Immature natural killer cell (primary cell): Measurements from ENCODE around the gene SFMBT1. TPM values are rescaled to one million over a fixed set of nuclear protein-coding genes. Genes with fewer than 3 reads are reported as not detected.

Experiments
- DNase-seq, 3 donors: peaks; one replicate each; pipeline ENCODE4 v3.0.0; 2022; ENCODE audit warnings: mixed read lengths in 1 of 3
- H3K27ac Mint-ChIP-seq, 6 donors: one replicate each; pipeline ENCODE4 v1.8.0; 2020; ENCODE audit warnings: mixed read lengths in 6 of 6, mild to moderate bottlenecking in 5 of 6, inconsistent platforms in 4 of 6, moderate library complexity in 3 of 6
- H3K27me3 Mint-ChIP-seq, 3 donors: one replicate each; pipeline ENCODE4 v1.8.0; 2020 to 2021; ENCODE audit warnings: low read depth in 3 of 3, mild to moderate bottlenecking in 3 of 3, mixed read lengths in 3 of 3, moderate library complexity in 3 of 3, inconsistent platforms in 1 of 3
- H3K36me3 Mint-ChIP-seq, 3 donors: one replicate each; pipeline ENCODE4 v1.8.0; 2020; ENCODE audit warnings: mixed read lengths in 3 of 3, inconsistent platforms in 2 of 3, mild to moderate bottlenecking in 2 of 3
- H3K4me1 Mint-ChIP-seq, 2 donors: one replicate each; pipeline ENCODE4 v1.8.0; 2020; ENCODE audit warnings: inconsistent platforms in 2 of 2, mild to moderate bottlenecking in 2 of 2, mixed read lengths in 2 of 2, moderate library complexity in 1 of 2
- H3K4me3 Mint-ChIP-seq, 5 donors: one replicate each; pipeline ENCODE4 v1.8.0; 2020; ENCODE audit warnings: mild to moderate bottlenecking in 5 of 5, mixed read lengths in 5 of 5, inconsistent platforms in 3 of 5, moderate library complexity in 3 of 5
- H3K9me3 Mint-ChIP-seq, 6 donors: one replicate each; pipeline ENCODE4 v1.8.0; 2020; ENCODE audit warnings: mild to moderate bottlenecking in 6 of 6, mixed read lengths in 6 of 6, inconsistent platforms in 4 of 6, moderate library complexity in 3 of 6
- polyA plus RNA-seq, 3 donors: library from polyadenylated mRNA; unstranded; fragments of 300-500 nt; fragmentation: Illumina TruSeq; gene quantifications; one replicate each; pipeline ENCODE4 v1.2.3, GENCODE V29; 2021

The SFMBT1 gene
- polyA plus RNA-seq, 3 donors from 2014 or later: 6.6 to 12.9 (median 12.3) TPM

DNA sequence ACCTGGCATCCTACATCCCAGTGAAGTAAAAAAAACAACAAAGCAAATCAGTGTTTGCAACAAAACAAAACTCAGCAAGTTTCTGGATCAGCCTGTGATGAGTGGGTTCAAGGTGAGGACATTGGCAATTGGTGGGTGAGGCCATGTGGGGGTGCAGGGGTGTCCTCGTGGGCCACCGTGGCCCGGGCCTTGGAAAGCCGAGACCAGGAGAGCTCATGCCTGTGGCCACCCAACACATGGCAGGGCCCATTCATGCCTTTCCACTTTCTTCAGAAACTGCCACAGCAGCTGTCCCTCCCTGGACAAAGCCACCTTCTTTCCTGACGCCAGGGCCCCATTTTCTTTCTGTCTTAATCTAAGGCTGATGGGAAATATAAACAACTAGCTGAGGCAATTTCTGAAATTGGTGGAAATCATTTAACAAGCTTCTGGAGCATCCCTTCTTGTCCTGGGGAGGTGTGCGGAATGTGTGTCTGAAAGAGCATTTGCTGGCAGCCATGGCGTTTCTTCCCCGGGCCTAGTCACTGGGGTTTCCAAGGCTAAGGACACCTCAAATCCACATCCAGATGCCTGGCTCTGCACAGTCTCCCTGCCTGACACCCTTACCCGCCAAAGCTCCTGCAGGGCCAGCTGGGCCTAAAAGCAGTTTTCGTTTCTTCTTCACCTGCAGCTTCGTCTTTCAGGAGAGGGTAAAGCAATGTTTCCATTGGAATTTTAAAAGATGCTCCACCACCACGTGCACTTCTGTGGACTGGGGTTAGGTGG is 34.1 kb upstream of the SFMBT1 start:
- Mint-ChIP-seq H3K4me3 (no peak overlapping the region), H3K36me3 (no peaks in the 10 kb centered on the region), H3K27ac (no peak overlapping the region), H3K4me1 (no peaks in the 10 kb centered on the region), H3K27me3 (peaks cover 0 to 1% (median 0%) of the 10 kb centered on the region in 3 donors), H3K9me3 (no peaks in the 10 kb centered on the region)
- no peak for DNase-seq

DNA sequence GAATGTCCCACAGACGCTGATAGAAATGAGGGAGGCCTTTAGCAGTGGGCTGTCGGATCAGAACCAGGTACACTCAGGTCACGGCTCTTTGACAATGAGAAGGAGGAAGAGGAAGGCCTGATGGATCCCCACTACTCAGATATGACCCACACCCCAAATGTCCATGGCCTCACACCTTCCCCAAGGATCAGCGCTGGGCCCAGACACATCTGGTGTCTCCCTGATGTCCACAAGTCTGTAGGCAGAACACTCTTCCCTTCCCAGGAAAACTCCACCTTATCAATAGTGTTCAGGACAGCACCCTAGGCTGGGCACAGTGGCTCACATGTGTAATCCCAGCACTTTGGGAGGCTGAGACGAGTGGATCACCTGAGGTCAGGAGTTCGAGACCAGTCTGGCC is 33.3 kb upstream of the SFMBT1 start:
- H3K27ac Mint-ChIP-seq: no peak overlapping the region
- H3K9me3 Mint-ChIP-seq: no peaks in the 10 kb centered on the region
- no peaks in the 10 kb centered on the region for H3K4me1 Mint-ChIP-seq
- H3K4me3 Mint-ChIP-seq: no peak overlapping the region
- H3K27me3 Mint-ChIP-seq: peaks cover 0 to 1% (median 0%) of the 10 kb centered on the region in 3 donors
- DNase-seq: no peak
- no peaks in the 10 kb centered on the region for H3K36me3 Mint-ChIP-seq

DNA sequence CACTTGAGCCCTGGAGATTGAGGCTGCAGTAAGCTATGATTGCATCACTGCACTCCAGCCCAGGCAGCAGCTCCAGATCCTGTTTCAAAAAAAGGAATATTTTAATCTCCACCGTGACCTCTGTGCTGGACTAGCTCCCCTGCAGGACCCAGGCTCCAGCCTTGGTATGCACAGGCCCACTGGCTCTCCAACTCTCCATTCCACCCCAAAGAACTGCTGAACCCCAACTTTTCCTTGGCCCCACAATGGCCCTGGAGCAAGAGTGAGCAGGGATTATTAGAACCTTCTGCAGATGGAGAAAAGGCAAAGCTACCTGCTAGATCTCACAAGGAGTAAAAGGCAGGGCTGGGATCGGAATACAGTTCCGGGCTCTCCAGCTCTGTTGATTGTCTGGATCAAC is 32.8 kb upstream of the SFMBT1 start:
- Mint-ChIP-seq H3K4me1 (no peaks in the 10 kb centered on the region), H3K27me3 (peaks cover 0 to 1% (median 0%) of the 10 kb centered on the region in 3 donors), H3K9me3 (no peaks in the 10 kb centered on the region), H3K27ac (no peak overlapping the region), H3K4me3 (no peak overlapping the region), H3K36me3 (no peaks in the 10 kb centered on the region)
- DNase-seq: no peak

DNA sequence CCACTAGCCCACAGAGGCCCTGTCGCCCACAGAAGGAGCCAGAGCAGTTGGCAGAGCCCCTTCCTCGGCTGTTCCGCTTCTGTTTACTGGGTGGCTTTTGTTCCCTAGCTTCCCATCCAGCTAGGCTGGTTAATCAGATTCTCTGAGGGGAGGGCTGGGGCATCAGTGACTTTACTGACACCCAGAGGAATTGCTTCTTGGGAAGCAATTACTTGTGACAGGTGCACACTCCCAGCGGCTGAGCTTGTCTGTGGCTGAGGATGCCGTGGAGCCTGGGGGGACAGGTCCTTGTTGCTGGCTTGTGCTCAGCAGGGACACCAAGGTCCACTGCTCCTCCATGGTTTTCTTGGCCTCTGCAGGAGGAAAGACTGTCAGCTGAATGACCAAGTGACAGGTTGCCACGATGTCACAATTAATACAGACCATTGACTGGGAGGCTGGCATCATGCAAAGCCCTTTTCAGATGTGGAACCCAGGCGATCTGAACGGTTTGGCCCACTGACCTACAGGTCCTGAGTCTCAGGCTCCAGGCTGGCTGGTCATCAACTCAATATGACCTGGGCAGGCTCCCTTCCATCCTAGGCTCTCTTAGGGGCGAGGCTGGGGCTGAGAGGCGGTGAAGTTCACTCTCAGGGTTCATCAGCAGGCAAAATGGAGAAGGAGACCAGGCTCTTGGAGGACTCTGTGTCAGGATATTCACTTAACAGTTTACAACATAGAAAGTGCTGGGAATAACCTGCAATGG is 31.8 kb upstream of the SFMBT1 start:
- Mint-ChIP-seq H3K4me1 (peaks cover 7 to 9% of the 10 kb centered on the region in 2 donors), H3K9me3 (no peaks in the 10 kb centered on the region), H3K4me3 (no peak overlapping the region), H3K36me3 (no peaks in the 10 kb centered on the region), H3K27ac (no peak overlapping the region), H3K27me3 (peaks cover 0 to 5% (median 0%) of the 10 kb centered on the region in 3 donors)
- no peak for DNase-seq

DNA sequence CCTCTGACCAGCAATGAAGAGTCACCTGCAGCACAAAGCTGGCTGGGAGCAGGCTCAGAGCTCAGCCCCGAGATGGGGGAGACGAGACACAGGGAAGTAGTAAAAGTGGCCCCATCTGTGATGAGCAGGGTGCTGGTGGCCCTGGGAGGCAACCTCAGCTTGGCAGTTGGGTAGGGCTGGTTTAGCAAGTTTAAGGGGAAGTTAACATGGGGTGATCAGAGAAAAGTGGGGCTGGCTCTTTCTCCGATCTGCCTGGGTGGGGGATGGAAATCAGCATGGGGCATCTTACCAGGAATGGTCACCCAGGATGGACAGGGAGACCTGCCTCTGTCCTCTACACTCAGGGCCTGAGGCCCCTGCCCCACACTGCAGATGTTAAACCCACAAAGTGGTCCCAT is 29.9 kb upstream of the SFMBT1 start:
- Mint-ChIP-seq H3K27ac (peak overlapping the region in 2 of 6 donors; percentile 35 to 65), H3K27me3 (peaks cover 0 to 7% (median 0%) of the 10 kb centered on the region in 3 donors), H3K4me3 (no peak overlapping the region), H3K9me3 (no peaks in the 10 kb centered on the region), H3K4me1 (peaks cover 19% of the 10 kb centered on the region in 2 donors), H3K36me3 (no peaks in the 10 kb centered on the region)
- DNase-seq: no peak

DNA sequence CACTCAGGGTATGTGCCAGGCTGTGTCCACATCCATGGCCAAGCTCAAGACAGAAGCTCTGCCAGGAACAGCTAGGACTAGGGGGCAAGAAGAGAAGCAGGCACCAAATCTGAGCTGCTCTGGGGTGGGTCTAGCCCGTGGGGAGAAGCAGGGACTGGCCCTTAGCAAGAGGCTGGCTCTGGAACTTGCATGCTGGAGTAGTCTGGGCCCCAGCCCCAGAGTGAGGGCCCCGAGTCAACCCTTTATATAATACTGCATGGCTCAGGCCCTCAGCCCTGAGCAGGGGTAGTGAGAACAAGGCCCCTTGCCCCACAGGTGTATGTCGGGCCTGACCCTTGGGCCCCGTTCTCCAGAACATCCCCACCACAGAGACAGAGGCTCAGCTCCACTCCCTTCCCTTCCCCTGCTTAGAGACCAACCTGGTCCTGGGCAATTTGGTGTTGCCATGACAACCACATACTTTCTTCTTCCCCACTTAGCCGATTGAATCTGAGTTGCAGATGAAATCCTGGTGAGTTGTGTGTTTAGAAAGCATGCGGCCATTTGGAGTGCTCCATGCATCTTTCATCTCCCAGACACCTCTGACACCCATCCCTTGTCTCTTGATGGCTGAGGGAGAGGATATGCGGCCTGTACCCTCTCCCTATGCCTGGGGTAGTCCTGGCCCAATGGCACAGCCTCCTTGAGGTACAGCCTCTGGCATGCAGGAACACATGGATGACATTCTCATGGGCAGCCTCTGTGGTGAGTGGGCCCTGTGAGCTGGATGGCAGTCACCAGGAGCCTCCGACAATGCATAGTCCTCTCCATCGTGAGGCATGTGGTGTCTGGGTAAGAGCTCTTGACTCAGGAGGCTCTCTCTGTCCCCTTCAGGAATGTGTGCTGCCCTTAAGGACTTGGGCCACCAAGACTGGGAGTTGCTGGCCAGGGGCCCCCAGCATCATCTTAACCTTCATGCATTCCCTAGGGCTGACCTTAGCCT is 29.2 kb upstream of the SFMBT1 start:
- DNase-seq: no peak
- peak overlapping the region in 1 of 5 donors; percentile 79 for H3K4me3 Mint-ChIP-seq
- no peaks in the 10 kb centered on the region for H3K36me3 Mint-ChIP-seq
- H3K27me3 Mint-ChIP-seq: peaks cover 0 to 7% (median 0%) of the 10 kb centered on the region in 3 donors
- no peaks in the 10 kb centered on the region for H3K9me3 Mint-ChIP-seq
- peaks cover 19% of the 10 kb centered on the region in 2 donors for H3K4me1 Mint-ChIP-seq
- H3K27ac Mint-ChIP-seq: peak overlapping the region in 5 of 6 donors; percentile 21 to 78 (median 69)

DNA sequence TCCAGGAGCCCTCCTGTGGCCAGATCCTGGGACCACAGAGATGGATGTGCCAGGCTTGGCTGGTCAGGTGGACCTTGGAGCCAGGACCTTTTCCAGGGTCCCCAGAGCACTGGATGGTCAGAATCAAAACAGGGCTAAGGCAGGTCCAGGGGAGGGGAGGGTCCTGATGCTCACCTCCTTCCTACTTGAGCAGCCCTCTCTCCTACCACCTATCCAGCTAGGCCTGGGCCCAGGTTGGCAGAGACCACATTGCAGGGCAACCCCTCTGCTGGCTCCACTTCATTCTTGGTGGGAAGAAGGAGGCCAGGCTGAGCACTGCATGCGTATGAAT is 28.5 kb upstream of the SFMBT1 start:
- no peaks in the 10 kb centered on the region for H3K9me3 Mint-ChIP-seq
- DNase-seq: no peak

DNA sequence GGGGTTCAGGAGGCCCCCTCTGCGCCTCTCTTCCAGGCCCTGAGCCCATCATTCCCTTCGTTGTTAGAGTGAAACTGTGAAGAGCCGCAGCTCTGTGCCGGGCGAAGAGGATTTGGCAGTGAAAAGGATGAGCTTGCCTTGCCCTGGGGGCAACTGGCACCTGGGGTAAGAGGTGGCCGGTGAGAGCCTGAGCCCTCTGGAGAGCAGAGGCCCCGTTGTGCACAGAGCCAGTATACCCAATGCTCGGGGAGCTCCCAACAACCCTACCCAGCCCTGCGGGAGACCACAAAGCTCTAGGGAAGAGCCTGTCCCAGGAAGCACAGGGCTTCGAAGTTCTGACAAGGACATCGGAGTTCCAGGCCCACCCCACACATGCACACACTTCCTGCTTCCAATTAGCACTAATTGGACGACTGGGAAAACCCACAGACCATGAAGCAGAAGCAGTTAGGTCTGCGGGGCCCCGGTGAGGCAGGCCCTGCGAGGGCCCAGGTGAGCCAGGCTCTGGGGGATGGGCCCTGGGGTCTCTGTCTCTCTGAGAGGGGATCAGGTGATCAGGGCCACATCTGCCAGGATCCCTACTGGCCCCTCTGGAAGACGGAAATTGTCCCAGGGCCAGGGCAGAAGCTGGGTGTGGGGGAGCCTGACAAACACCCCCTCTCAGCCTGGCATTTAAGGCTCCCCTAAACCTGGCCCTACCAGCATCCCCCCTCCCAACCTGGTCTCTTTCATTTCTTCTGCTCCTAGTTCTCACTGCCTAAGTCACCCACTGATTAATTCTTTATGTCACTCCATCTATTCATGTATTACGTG is 27.9 kb upstream of the SFMBT1 start:
- H3K27me3 Mint-ChIP-seq: peaks cover 0 to 9% (median 0%) of the 10 kb centered on the region in 3 donors
- peak overlapping the region; percentile 89 to 94 (median 94) for H3K27ac Mint-ChIP-seq
- H3K9me3 Mint-ChIP-seq: no peaks in the 10 kb centered on the region
- no peak for DNase-seq
- peaks cover 19% of the 10 kb centered on the region in 2 donors for H3K4me1 Mint-ChIP-seq
- peak overlapping the region; percentile 89 to 94 (median 92) for H3K4me3 Mint-ChIP-seq
- no peaks in the 10 kb centered on the region for H3K36me3 Mint-ChIP-seq

More for the DNA sequence above, 28.5 kb upstream of the SFMBT1 start:
- Mint-ChIP-seq H3K27me3 (peaks cover 0 to 7% (median 0%) of the 10 kb centered on the region in 3 donors), H3K4me1 (peaks cover 19% of the 10 kb centered on the region in 2 donors), H3K4me3 (peak overlapping the region in 4 of 5 donors; percentile 7 to 79 (median 74)), H3K27ac (peak overlapping the region; percentile 43 to 90 (median 74)), H3K36me3 (no peaks in the 10 kb centered on the region)

DNA sequence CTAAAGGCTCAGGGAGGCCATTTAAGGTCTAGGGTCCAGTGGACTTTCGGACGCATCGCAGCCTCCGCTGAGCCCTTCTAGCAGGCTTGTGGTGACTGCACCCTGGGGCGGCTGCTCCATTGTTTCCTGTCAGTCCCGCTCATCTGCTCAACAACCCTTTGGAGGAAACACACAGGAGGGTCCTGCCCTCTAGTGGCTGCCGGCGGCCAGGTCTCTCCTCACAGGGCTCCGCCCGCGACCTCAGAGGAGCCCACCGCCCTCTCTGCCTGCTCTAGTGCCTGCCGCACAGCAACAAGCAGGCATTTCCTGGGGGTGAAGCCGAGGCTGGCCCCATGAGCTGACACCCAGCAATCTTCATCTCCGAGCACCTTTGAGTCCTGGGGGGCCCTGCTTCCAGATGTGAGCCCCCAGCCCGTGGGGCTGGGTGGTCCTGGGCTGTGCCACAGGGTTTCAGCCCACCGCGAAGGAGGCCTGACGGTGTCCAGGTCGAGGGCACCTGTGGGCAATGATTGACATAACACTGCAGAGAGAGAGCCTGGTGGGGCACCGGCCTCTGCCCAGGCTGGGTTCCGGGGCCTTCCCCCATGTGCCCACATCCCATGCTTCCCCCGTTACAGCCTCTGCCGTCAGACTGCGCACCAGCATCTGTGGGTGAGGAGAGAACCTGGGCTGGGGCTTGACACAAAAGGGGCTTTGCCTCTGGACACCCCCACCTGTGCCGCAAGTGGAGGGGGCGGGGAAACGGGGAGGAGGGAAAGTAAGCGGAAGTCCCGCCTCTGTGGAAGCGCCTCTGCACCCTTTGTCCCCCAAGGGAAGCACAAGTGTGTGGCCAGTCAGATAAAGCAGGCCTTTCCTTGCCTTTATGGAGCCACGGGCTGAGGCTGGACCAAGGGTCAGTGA is 27.0 kb upstream of the SFMBT1 start:
- no peaks in the 10 kb centered on the region for H3K36me3 Mint-ChIP-seq
- DNase-seq: peak; percentile 82 to 85 (median 84)
- peaks cover 19% of the 10 kb centered on the region in 2 donors for H3K4me1 Mint-ChIP-seq
- H3K9me3 Mint-ChIP-seq: no peaks in the 10 kb centered on the region
- peaks cover 0 to 9% (median 0%) of the 10 kb centered on the region in 3 donors for H3K27me3 Mint-ChIP-seq
- peak overlapping the region; percentile 89 to 94 (median 94) for H3K27ac Mint-ChIP-seq
- peak overlapping the region; percentile 89 to 94 (median 92) for H3K4me3 Mint-ChIP-seq

DNA sequence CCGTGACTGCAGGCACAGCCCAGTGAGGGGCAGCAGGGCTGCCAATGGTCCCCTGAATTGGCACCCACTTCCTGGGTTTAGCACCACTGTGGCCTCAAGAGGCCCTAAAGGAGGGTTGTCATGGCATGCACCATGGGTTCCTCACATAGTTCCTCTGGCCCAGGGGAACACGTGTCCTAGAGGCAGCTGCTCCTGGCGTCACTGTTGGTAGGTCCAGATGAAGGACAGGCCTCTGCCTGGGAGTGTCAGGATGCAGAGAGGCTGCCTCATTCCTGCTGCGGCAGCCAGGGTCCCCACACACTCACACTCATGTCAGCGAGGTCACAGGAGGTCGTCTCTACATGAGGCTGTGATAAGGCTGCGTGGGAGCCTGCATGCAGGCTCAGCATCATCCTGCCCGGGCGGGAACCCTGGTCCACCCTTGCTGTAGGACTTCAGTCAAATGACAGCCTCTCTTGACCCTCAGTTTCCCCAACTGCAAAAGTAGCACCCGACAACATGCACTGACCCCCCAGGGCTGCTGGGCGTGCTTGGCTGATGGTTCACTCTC is 26.1 kb upstream of the SFMBT1 start:
- Mint-ChIP-seq H3K4me3 (peak overlapping the region; percentile 89 to 94 (median 92)), H3K9me3 (no peaks in the 10 kb centered on the region), H3K27me3 (peaks cover 0 to 7% (median 5%) of the 10 kb centered on the region in 3 donors), H3K36me3 (no peaks in the 10 kb centered on the region), H3K27ac (peak overlapping the region; percentile 89 to 94 (median 94)), H3K4me1 (peaks cover 19% of the 10 kb centered on the region in 2 donors)
- peak in 1 of 3 donors; percentile 3 for DNase-seq

DNA sequence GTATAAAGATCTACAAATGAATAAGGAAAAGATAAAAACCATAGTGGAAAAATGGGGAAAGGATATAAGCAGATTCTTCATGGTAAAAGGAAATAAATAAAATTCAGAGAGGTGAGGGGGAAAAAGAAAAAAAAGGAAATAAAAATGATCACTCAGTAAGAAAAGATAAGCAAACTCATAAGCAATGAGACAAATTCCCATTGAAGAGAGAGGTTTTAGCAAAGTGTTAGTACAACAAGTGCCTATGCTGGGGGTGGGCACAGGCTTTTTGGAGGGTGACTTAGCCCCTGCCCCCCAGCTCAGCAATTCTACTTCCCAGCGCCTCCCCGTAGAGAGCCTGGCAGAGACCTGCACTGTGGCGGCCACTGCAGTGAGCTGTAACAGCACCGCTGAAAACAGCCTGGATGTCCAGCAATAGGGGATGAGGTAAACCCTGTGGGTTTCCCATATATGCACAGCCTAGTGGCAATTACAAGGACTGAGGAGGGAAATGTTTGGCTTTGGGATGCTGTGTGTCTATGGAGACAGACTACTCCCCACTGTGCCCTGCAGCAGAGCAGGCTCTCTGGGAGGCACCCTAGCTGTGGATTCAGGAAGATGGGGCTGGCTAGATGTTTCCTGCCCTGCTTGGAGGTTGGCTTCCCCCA is 23.7 kb upstream of the SFMBT1 start:
- DNase-seq: no peak
- Mint-ChIP-seq H3K36me3 (no peaks in the 10 kb centered on the region), H3K27me3 (peaks cover 6 to 9% (median 7%) of the 10 kb centered on the region in 3 donors), H3K9me3 (no peaks in the 10 kb centered on the region), H3K4me1 (peaks cover 19% of the 10 kb centered on the region in 2 donors), H3K4me3 (no peak overlapping the region), H3K27ac (no peak overlapping the region)
